Measurements from ENCODE around the gene USP5.

The USP5 gene

GRCh38 chr12:6819106-6820030 lies 32.6 kb upstream of the USP5 start:
- no peak overlapping the region for H2AFZ ChIP-seq (ENCODE audit: low read depth, low read length, severe bottlenecking)
- no peaks in the 10 kb centered on the region for H3K27me3 ChIP-seq (ENCODE audit: low read length)
- H4K20me1 ChIP-seq (ENCODE audit: low read depth, low read length) = no peaks in the 10 kb centered on the region
- H3K9me3 ChIP-seq (ENCODE audit: insufficient read depth, low read length) = no peaks in the 10 kb centered on the region
- H3K79me2 ChIP-seq (ENCODE audit: insufficient read depth, low read length) = no peaks in the 10 kb centered on the region
- H3K36me3 ChIP-seq (ENCODE audit: low read length) = no peaks in the 10 kb centered on the region
- H3K4me2 ChIP-seq (ENCODE audit: low read depth, low read length, poor library complexity, severe bottlenecking) = no peak overlapping the region
- no peak for TF ChIP-seq CTCF (IDR thresholded peaks at IDR 0.05; ENCODE audit: insufficient read depth, low read length, poor library complexity, severe bottlenecking)
- no peak for TF ChIP-seq EZH2phosphoT487 (conservative IDR thresholded peaks at IDR 0.05; ENCODE audit: low read length)
- no peak overlapping the region for H3K9ac ChIP-seq (ENCODE audit: low read length)
- H3K4me3 ChIP-seq (ENCODE audit: insufficient read depth, low read length, poor library complexity, severe bottlenecking) = no peak overlapping the region
- no peaks in the 10 kb centered on the region for H3K9me2 ChIP-seq (replicated peaks; ENCODE audit: insufficient read depth, low read length)
- H3K27ac ChIP-seq (ENCODE audit: low read depth, low read length) = no peak overlapping the region
- no peaks in the 10 kb centered on the region for H3F3A ChIP-seq (ENCODE audit: insufficient read depth)

- Histone ChIP-seq H3K9me2 (replicated peaks; ENCODE audit: insufficient read depth, low read length) (no peaks in the 10 kb centered on the region), H3K79me2 (ENCODE audit: insufficient read depth, low read length) (no peaks in the 10 kb centered on the region), H3K9ac (ENCODE audit: low read length) (no peak overlapping the region), H2AFZ (ENCODE audit: low read depth, low read length, severe bottlenecking) (no peak overlapping the region), H3K9me3 (ENCODE audit: insufficient read depth, low read length) (no peaks in the 10 kb centered on the region), H3K36me3 (ENCODE audit: low read length) (no peaks in the 10 kb centered on the region), H3K4me2 (ENCODE audit: low read depth, low read length, poor library complexity, severe bottlenecking) (no peak overlapping the region), H4K20me1 (ENCODE audit: low read depth, low read length) (no peaks in the 10 kb centered on the region), H3F3A (ENCODE audit: insufficient read depth) (no peaks in the 10 kb centered on the region), H3K27me3 (ENCODE audit: low read length) (no peaks in the 10 kb centered on the region), H3K4me3 (ENCODE audit: insufficient read depth, low read length, poor library complexity, severe bottlenecking) (no peak overlapping the region), H3K27ac (ENCODE audit: low read depth, low read length) (no peak overlapping the region)
- TF ChIP-seq EZH2phosphoT487 (conservative IDR thresholded peaks at IDR 0.05; ENCODE audit: low read length) (no peak), CTCF (IDR thresholded peaks at IDR 0.05; ENCODE audit: insufficient read depth, low read length, poor library complexity, severe bottlenecking) (no peak)
Measured at GRCh38 chr12:6820166-6820565, 31.8 kb upstream of the USP5 start.

DNA sequence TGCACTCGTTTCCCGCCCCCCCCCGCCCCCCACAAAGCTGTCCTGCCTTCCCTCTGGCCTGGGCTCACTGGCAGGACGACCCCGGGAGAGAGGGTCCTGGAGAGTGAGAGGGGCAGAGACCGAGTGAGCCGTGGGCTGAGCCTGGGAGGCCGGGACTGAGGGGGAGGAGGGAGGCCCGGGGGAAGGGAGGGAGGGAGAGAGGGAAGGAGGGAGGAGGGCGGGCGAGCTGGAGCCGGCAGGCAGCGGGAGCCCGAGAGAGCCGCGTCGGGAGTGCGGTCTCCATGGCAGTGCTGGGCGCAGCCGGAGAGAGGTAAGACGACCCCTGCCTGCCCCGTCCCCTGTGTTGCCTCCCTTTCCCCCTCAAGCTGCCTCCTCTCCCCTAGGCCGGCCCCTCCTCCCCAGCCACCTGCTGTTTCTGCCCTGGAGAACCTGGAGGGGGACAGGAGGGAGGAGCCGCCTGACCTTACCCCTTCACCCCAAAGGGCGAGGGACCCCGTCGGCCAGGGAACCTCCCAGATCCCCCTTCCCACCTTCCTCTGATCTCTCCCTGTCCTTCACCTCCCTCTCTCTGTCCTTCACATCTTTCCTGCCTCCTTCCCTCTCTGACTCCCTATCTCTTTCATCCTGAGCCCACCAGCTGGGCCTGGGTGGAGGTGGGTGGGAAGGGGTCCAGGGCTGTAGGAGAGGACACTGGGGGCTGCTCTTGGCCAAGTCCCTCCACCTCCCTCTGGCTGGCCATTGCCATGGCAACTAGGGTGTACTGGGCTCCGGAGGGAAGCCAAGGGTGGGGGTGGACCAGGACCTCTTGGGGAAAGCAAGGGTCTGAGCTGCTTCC lies 30.1 kb upstream of the USP5 start, which contains the start of gene GPR162:
TSS of gene GPR162 (plus strand) at position 231 of the 835 bp plus-strand sequence. CDS start 2,078 bp downstream, outside the sequence.
- Histone ChIP-seq H3K4me2 (ENCODE audit: low read depth, low read length, poor library complexity, severe bottlenecking) (no peak within 1 kb of the TSS), H3K27me3 (ENCODE audit: low read length) (no peaks in the 10 kb centered on the region), H2AFZ (ENCODE audit: low read depth, low read length, severe bottlenecking) (no peak within 1 kb of the TSS), H3F3A (ENCODE audit: insufficient read depth) (no peaks in the 10 kb centered on the region), H3K27ac (ENCODE audit: low read depth, low read length) (no peak within 1 kb of the TSS), H3K9me2 (replicated peaks; ENCODE audit: insufficient read depth, low read length) (no peaks in the 10 kb centered on the region), H3K9me3 (ENCODE audit: insufficient read depth, low read length) (no peaks in the 10 kb centered on the region), H3K36me3 (ENCODE audit: low read length) (no peaks in the 10 kb centered on the region), H3K4me3 (ENCODE audit: insufficient read depth, low read length, poor library complexity, severe bottlenecking) (no peak within 1 kb of the TSS), H3K79me2 (ENCODE audit: insufficient read depth, low read length) (no peaks in the 10 kb centered on the region), H3K9ac (ENCODE audit: low read length) (no peak within 1 kb of the TSS), H4K20me1 (ENCODE audit: low read depth, low read length) (no peaks in the 10 kb centered on the region)
- TF ChIP-seq CTCF (IDR thresholded peaks at IDR 0.05; ENCODE audit: insufficient read depth, low read length, poor library complexity, severe bottlenecking) (no peak), EZH2phosphoT487 (conservative IDR thresholded peaks at IDR 0.05; ENCODE audit: low read length) (no peak)
